Kidney glomerular epithelial cell (primary cell): ENCODE results near the gene ACSF3.
"Not testable (repeated sequence)": the region's sequence is repeated elsewhere in the genome, so short reads cannot be mapped to it uniquely, and the experiment has no call there.

Experiments
- DNase-seq: peaks from one replicate; lab custom pipeline; 2025; lab: John Stamatoyannopoulos, UW

The ACSF3 gene

GRCh38 chr16:89175280-89176146, 81.9 kb downstream of the ACSF3 start:
- no peak for DNase-seq

GRCh38 chr16:89176147-89176690, 82.6 kb downstream of the ACSF3 start:
- DNase-seq = no peak

GRCh38 chr16:89176717-89177116, 83.1 kb downstream of the ACSF3 start:
- DNase-seq = no peak

- DNase-seq = no peak
These were observed 83.8 kb downstream of the ACSF3 start for GRCh38 chr16:89177501-89177900.

- DNase-seq = no peak
These were observed 84.9 kb downstream of the ACSF3 start for GRCh38 chr16:89178453-89179147.

GRCh38 chr16:89179148-89179484, 85.5 kb downstream of the ACSF3 start:
- DNase-seq = no peak

- no peak for DNase-seq
These were observed 86.1 kb downstream of the ACSF3 start for GRCh38 chr16:89179656-89180315.

GRCh38 chr16:89183463-89183862, 89.8 kb downstream of the ACSF3 start:
- DNase-seq = no peak

- no peak for DNase-seq
These were observed 90.5 kb downstream of the ACSF3 start for GRCh38 chr16:89183975-89184676.

- DNase-seq = no peak
These were observed 91.0 kb downstream of the ACSF3 start for GRCh38 chr16:89184677-89184932.

- no peak for DNase-seq
These were observed 91.5 kb downstream of the ACSF3 start for GRCh38 chr16:89184933-89185794.

- not testable (repeated sequence) for DNase-seq
These were observed 92.4 kb downstream of the ACSF3 start for GRCh38 chr16:89185887-89186592.

GRCh38 chr16:89186593-89187031, 93.0 kb downstream of the ACSF3 start:
- DNase-seq = not testable (repeated sequence)

- no peak for DNase-seq
These were observed 93.5 kb downstream of the ACSF3 start for GRCh38 chr16:89187032-89187769.

GRCh38 chr16:89187770-89188392, 94.2 kb downstream of the ACSF3 start:
- no peak for DNase-seq

- DNase-seq = not testable (repeated sequence)
These were observed 95.1 kb downstream of the ACSF3 start for GRCh38 chr16:89188471-89189357.

GRCh38 chr16:89189358-89190025, 95.8 kb downstream of the ACSF3 start:
- DNase-seq = no peak
